GM21529 (cell line): ENCODE results near the gene LGALS3.

Experiments
- ATAC-seq: cut with Tn5 transposase; IDR thresholded peaks from one replicate; pipeline ENCODE4 v1.9.1; 2021; ENCODE audit not compliant: unreplicated experiment

The LGALS3 gene

GRCh38 chr14:55180434-55180833, 51.4 kb downstream of the LGALS3 start:
- peak; percentile 91 for ATAC-seq

- ATAC-seq: no peak
Observed at GRCh38 chr14:55188686-55189295, 59.7 kb downstream of the LGALS3 start.

GRCh38 chr14:55190906-55191202, 61.8 kb downstream of the LGALS3 start:
- ATAC-seq: no peak

GRCh38 chr14:55191203-55192053, 62.4 kb downstream of the LGALS3 start, which contains the start of gene DLGAP5:
Gene DLGAP5 (minus strand): TSS chr14:55191585. CDS start chr14:55189179, 2,406 bp downstream.
- peak; percentile 96 for ATAC-seq

GRCh38 chr14:55192054-55192621, 63.1 kb downstream of the LGALS3 start:
- ATAC-seq: no peak

- no peak for ATAC-seq
Observed at GRCh38 chr14:55194656-55195355, 65.8 kb downstream of the LGALS3 start.
